Glomerular visceral epithelial cell (primary cell): ENCODE results near the gene CYTL1.
"Not testable (repeated sequence)": the region's sequence is repeated elsewhere in the genome, so short reads cannot be mapped to it uniquely, and the experiment has no call there.

ENCODE experiments used
- DNase-seq: peaks from one replicate; pipeline ENCODE4 v3.0.0-alpha.2; 2016; ENCODE audit errors: extremely low spot score

The CYTL1 gene

DNA sequence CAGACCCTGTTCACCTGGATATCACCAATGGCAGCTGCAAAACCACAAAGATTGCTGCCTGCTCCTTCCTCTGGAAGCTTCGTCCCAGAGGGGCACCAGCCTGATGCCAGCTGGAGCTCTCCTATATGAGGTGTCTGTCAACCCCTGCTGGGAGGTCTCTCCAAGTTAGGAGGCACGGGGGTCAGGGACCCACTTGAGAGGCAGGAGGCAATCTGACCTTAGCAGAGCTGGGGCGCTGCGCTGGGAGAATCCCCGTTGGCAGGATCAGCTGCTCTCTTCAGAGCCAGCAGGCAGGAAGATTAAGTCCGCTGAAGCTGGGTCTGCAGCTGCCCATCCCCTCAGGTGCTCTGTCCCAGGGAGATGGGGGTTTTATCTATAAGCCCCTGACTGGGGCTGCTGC is 17.6 kb downstream of the CYTL1 start:
- DNase-seq = not testable (repeated sequence)

DNA sequence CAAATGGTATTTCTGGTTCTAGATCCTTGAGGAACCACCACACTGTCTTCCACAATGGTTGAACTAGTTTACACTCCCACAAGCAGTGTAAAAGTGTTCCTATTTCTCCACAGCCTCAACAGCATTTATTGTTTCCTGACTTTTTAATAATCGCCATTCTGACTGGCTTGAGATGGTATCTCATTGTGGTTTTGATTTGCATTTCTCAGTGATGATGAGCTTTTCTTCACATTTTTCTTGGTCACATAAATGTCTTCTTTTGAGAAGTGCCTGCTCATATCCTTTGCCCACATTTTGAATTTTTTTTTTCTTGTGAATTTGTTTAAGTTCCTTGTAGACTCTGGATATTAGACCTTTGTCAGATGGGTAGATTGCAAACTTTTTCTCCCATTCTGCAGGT is 22.3 kb downstream of the CYTL1 start:
- DNase-seq = not testable (repeated sequence)

GRCh38 chr4:4995908-4996265 is 23.4 kb downstream of the CYTL1 start:
- DNase-seq = no peak

DNA sequence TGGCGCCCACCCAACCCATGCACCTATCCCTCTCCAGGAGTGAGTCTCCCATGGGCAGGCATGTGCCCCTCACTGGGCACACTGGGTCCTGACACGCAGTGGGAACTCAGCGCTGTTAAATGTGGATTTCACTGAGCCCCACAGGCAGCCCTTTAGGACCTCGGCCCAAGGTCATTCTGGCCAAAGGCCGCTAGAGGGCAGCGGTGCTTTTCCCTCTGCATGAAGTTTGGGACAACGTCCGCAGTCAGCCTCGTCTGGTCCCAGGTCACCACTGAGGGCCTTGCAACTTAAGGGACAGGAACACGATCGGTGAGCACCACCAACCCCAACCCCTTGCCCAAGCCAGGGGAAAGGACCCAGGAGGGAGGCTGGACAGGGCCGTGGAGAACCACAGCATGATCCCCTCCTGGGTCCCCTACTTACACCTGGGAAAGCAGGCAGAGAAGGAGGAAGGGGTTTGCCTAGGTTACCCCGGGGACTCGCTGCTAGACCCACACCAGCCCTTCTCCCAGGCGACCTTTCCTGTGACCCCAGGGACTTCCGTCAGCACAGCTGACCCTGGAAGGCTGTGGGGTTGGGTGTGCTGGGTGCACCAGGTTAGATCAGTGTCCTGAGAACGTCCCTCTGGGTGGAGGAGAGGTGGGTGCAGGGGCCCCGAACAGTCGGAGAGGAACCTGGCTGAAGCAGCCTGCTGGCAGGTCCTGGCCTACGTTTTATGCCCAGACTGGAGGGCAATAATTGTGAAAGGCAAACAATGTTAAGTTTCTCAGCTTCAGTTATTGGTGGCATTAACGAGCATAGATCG is 24.0 kb downstream of the CYTL1 start:
- peak; percentile 71 for DNase-seq

GRCh38 chr4:4994312-4995097 is 24.8 kb downstream of the CYTL1 start:
- no peak for DNase-seq

- no peak for DNase-seq
These were observed 26.4 kb downstream of the CYTL1 start for GRCh38 chr4:4992833-4993232.

- no peak for DNase-seq
These were observed 27.6 kb downstream of the CYTL1 start for GRCh38 chr4:4991541-4992099.

GRCh38 chr4:4990857-4991540 is 28.3 kb downstream of the CYTL1 start:
- peak; percentile 86 for DNase-seq

GRCh38 chr4:4990329-4990728 is 28.9 kb downstream of the CYTL1 start:
- no peak for DNase-seq

- no peak for DNase-seq
These were observed 30.1 kb downstream of the CYTL1 start for GRCh38 chr4:4989083-4989622.

DNA sequence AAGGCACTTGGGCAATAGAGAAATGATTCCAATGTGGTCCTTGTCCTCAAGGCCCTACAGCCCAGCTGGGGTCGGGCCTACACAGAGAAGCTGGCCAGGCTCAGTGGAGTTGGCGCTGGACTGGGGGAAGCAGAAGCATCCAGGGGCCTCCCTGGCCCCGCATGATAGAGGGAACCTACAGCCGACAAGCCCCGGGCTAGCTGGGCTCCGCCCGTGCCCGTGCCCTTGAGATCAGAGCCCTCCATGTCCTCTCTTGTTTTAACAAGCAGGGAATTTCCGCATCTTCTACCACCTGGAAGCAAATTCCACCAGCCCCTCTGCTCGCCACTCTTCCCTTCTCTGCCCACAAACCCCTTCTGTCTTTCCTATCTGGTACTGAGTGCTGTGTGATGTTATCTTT is 31.6 kb downstream of the CYTL1 start:
- no peak for DNase-seq

DNA sequence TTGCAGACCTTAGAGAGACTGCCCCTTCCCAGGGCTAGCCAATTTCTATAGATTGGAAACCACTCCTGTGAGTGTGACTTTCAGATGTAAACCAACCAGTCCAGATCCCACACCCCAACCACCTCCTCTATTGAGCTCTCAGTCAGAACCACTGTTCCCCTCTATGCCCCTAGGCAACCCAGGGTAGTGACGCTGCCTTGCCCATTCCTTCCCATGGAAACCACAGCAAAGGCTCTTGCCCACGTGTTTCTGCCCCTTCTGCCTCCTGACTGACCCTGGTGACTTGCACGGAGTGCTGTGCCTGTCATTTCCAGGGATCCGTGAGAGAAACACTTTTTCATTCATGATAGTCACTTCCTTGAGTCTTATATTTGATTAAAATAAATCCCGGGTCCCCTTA is 32.4 kb downstream of the CYTL1 start:
- DNase-seq = no peak

DNA sequence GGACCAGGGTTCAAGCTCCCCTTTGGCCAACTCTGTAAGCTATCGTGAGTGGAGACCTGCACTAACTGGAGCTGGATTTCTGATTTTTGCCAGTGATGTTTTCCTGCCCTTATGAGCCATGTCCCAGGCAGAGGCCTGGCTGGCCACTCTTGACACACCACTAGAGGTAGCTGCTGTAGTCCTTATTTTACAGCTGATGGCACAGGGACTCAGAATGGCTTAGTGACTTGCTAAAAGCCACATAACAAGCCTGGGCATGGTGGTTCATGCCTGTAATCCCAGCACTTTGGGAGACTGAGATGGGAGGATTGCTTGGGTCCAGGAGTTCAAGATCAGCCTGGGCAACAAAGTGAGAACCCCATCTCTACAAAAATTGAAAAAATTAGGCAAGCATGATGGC is 33.4 kb downstream of the CYTL1 start:
- peak; percentile 29 for DNase-seq

DNA sequence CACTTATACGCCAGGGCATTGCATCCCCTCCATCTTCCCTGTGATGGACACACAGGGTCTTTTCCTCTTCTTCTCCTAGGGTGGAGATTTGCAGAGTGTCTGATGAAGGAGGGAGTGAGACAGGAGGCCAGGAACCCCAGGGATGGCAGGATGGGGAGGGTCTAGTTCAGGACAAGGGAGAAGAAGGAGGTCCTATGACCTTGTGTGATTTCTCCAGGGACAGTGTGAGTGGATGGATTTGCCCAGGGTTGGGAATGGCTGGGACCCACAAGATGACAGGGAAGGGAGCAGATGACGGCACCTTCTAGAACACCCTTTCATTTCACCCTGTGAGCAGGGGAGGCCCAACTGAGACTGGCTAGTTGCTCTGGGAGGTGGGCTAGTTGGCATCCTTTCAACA is 34.2 kb downstream of the CYTL1 start:
- no peak for DNase-seq

DNA sequence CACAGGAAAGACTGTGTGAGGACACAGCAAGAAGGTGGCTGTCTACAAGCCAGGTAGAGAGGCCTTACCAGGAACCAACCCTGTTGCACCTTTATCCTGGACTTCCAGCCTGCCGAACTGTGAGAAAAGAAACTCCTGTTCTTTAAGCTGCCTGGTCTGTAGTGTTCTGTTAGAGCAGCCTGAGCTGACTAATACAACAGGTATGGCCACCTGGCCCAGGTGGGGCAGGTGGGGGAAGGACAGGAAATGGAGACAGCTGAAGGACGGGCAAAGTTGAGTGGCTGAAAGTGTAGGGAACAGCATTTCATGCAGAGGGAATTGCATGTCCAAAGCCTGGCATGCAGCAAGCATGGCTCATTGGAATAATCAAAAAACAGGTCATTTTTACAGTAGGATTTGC is 35.1 kb downstream of the CYTL1 start:
- DNase-seq = no peak

- DNase-seq = no peak
These were observed 37.4 kb downstream of the CYTL1 start for GRCh38 chr4:4981827-4982226.

DNA sequence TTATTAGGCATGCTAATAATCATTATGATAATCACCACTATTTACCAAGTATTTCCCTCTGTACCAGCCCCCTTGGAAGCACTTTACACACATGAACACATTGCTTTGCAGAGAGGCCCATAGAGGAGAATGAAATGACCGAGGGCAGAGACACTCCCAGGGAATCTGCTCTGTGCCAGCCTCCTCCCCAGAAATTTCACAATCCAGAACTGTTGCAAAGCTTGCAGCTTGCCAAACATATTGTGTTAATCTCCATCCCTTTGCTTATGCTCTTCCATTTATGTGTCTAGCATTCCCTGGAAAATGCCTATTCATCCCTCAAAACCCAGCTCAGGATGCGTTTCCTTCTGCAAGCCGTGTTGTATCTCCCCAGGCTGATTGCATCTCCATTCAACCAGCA is 37.8 kb downstream of the CYTL1 start:
- DNase-seq = no peak

DNA sequence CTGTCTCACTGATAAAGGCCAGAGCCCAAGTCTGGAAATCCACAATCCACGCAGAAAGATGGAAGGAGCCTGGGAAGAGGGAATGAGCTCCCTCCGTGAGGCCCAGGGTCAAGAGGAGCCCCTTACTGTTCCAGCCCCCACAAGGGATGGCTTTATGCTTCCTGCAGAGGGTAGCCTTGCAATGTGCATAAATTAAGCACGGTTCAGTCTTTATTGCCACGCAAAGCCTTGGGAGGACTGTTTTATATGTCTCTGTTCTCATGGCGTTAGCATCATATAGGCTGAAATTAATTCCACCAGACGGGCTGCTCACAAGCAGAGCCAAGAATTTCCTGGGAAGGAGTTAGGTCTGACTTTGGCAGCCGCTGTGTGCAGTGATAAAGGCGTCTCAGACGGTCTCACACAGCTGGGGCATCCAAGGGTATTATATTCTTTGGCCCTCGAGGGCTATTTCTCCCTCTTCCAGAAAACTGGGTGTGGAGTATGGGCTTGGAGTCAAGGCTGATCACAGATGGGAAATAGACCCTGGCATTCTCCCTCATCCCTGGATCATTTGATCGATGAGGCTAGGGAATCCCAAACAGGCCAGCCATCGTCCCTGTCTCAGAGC is 38.5 kb downstream of the CYTL1 start:
- DNase-seq = no peak

GRCh38 chr4:4979971-4980370 is 39.3 kb downstream of the CYTL1 start:
- no peak for DNase-seq

GRCh38 chr4:4974727-4975126 is 44.5 kb downstream of the CYTL1 start:
- DNase-seq = no peak

DNA sequence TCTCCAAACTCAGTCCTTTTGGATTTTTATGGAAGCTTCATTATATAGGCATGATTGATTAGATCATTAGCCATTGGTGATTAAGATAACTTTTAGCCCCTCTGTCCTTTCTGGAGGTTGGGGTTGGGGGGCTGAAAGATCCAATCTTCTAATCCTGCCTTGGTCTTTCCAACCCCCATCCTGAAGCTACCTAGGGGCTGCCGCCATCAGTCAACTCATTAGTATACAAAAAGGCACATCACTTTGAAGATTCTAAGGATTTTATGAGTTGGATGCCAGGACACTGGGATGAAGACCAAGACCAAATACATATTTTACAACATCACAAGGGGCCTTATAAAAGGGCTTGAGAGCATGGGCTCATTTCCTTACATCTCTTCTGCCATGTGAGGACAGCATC is 47.5 kb downstream of the CYTL1 start:
- DNase-seq = no peak

- no peak for DNase-seq
These were observed 50.0 kb downstream of the CYTL1 start for GRCh38 chr4:4969298-4969697.
